ENCODE results near the gene SCUBE3.

The SCUBE3 gene

GRCh38 chr6:35181933-35182612 lies 31.7 kb upstream of the SCUBE3 start:
- no peak for DNase-seq (ENCODE audit: low spot score)

- no peak for DNase-seq (ENCODE audit: low spot score)
These were observed 30.5 kb upstream of the SCUBE3 start for GRCh38 chr6:35183281-35183680.

DNA sequence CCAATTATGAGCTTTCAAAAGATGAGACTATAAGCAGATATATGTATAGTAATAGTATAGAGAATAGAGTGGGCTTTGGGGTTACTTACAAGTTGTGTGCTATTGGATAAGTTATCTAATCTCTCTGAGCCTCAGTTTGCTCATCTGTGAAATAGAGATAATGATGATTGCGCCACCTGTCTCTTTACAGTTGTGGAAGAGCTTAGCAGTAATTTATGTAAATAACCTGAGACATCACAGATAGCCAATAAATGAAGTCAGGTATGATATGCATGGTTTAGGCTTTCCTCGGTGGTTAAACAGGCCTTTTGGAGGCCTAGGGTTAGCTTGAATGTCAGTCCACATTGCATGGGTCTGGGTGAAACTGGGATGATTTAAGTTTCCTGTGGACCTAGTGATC lies 29.8 kb upstream of the SCUBE3 start:
- no peak for DNase-seq (ENCODE audit: low spot score)

GRCh38 chr6:35184580-35185301 lies 29.0 kb upstream of the SCUBE3 start:
- DNase-seq (ENCODE audit: low spot score): no peak

DNA sequence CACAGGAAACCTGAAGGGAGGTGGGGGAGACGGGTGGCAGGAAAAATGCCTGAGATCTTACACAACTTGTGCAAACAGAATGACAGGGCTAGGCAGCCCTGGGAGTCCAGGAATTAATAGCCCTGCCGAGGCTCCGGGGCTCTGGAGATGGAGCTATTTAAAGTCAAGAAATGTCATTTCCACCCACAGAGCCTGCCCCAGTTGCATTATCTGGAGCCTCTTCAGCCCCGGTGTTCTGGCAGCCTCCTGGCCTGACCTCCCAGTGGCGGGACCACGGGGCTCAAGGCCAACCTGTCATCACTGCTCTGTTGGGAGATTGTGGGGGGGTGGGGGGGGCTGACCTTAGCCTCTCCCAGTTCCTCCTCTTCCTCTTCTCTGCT lies 28.5 kb upstream of the SCUBE3 start:
- DNase-seq (ENCODE audit: low spot score): no peak

DNA sequence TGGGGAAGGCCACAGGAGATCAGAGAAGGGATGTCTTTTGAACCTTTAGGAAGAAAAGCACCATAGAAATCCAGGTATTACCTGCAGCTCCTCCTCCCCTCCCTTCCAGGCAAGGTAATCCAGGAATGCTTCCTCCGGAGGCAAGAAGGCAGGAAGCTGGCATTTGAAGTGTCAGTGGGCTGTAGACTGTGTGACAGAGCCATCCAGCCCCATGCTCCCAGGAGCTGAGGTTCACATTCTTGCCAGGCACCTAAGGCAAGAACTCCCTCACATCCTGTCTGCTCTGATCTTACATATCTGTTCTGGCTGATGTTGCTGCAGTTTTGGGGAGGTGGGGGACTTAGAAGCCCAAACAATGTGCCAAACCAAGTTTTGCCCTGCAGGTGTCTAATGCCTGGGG lies 27.8 kb upstream of the SCUBE3 start:
- no peak for DNase-seq (ENCODE audit: low spot score)

GRCh38 chr6:35186571-35186970 lies 27.2 kb upstream of the SCUBE3 start:
- no peak for DNase-seq (ENCODE audit: low spot score)

GRCh38 chr6:35188886-35189285 lies 24.9 kb upstream of the SCUBE3 start:
- no peak for DNase-seq (ENCODE audit: low spot score)

DNA sequence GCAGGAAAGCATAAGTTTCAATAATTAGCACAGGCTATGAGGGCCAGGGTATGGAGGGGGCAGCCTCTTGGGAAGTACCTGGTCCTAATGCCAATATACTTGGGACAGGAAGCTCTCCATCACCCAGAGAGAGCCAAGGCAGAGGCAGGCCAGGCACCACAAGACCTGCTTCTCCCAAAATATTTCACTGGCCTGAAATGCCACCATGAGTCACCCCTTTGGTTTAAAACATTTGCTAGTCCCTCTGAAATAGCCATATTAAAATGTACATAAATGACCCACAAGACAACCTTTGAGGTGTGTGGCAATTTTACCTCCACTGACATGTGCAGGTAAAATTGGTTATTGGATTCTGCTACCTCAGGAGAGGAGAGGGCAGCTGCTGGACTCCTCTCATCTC lies 23.4 kb upstream of the SCUBE3 start:
- DNase-seq (ENCODE audit: low spot score): no peak

GRCh38 chr6:35191889-35192288 lies 21.9 kb upstream of the SCUBE3 start:
- no peak for DNase-seq (ENCODE audit: low spot score)

DNA sequence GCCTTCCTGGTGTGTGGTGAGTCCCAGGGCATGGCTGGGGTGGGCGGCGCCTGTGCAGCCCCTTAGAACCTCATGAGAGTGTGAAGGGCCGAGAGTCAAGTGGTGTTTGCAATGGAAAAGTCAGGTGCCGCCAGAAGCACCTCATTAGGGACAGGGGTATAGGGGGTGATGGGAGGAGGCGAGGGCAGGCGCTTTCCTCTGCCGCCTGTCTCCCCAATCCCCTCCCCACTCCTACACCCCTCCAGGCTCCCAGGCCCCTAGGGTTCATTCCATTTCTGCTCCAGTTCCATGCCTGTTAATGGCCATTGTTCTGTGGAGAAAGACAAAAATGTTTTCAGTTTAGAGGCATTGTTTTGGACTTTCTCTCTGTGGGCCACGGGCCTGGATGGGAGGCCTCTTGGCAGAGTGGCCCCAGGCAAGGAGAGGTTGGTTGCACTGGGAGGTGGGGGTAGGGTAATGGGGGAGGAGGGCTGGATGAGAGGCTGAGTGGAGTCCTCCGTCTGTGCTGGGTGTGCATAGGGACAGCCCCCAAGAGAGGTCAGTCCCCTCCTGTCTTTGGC lies 21.4 kb upstream of the SCUBE3 start:
- DNase-seq (ENCODE audit: low spot score): no peak

GRCh38 chr6:35194390-35194789 lies 19.4 kb upstream of the SCUBE3 start:
- DNase-seq (ENCODE audit: low spot score): no peak

DNA sequence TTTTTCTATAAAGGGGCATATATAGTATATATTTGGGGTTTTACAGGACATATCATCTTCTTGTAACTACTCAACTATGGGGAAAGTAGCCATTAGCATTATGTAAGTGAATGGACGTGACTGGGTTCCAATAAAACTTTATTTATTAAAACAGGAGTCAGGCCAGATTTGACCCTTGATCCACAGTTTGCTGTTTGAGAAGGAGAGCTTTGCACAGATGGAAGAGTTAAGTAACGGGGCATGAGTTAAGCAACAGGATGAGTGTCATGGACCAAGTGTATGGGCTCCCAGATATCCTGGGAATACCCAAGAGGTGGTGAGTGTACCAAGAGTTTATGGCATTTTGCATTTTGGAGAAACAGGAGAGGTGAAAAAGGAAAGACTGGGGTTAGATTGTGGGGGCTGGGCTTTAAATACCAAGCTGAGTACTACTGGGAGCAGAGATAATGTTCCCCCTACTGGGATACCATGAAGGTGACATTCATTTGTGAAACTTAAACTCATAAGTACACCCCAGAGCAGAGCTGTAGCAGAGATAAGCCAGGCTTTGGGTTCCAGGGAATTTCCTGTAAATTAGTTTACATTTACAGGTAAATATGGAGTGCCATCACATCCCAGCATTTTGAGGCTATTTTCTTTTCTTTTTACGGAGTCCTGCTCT lies 18.5 kb upstream of the SCUBE3 start:
- no peak for DNase-seq (ENCODE audit: low spot score)

GRCh38 chr6:35197196-35197595 lies 16.6 kb upstream of the SCUBE3 start:
- DNase-seq (ENCODE audit: low spot score): no peak

GRCh38 chr6:35199866-35200265 lies 13.9 kb upstream of the SCUBE3 start:
- DNase-seq (ENCODE audit: low spot score): no peak

- DNase-seq (ENCODE audit: low spot score): no peak
These were observed 11.7 kb upstream of the SCUBE3 start for GRCh38 chr6:35202066-35202546.

- no peak for DNase-seq (ENCODE audit: low spot score)
These were observed 10.5 kb upstream of the SCUBE3 start for GRCh38 chr6:35203152-35203670.

- DNase-seq (ENCODE audit: low spot score): no peak
These were observed 10.1 kb upstream of the SCUBE3 start for GRCh38 chr6:35203680-35204079.

GRCh38 chr6:35206346-35206745 lies 7.4 kb upstream of the SCUBE3 start:
- DNase-seq (ENCODE audit: low spot score): no peak

GRCh38 chr6:35208419-35208818 lies 5.3 kb upstream of the SCUBE3 start:
- DNase-seq (ENCODE audit: low spot score): no peak

- DNase-seq (ENCODE audit: low spot score): no peak
These were observed 4.7 kb upstream of the SCUBE3 start for GRCh38 chr6:35209081-35209480.

DNA sequence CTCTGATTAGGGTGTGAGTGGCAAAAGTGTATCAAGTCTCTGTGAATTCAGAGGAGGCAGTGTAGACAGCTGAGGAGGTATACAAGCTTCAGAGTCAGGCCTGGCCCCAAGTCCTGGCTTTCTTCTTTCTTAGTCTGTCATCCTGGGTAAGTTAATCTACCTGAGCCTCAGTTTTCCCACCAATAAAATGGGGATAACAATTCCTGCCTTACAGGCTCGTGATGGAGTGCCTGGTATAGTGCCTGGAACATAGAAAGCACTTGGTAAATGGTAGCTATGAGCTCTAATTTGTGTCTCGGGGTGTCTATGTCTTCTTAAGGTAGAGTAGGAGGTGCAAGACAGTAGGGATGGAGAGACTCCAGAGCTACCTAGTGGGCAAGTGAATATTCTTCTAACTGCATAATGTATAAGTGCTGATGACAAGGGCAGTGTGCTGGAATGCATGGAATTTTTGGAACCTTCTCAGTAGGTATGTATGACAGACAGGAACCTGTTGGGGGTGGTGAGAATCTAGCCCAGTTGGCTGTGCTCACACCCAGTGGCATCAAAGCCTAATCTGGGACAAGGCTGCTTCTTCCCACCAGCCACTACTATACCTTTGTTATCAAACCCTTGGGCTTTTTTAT lies 4.0 kb upstream of the SCUBE3 start:
- no peak for DNase-seq (ENCODE audit: low spot score)
